HG02759 (cell line): Measurements from ENCODE around the gene SLC35G3.
"Not testable (repeated sequence)": the region's sequence is repeated elsewhere in the genome, so short reads cannot be mapped to it uniquely, and the experiment has no call there.

Source experiments
- ATAC-seq: cut with Tn5 transposase; IDR thresholded peaks from one replicate; pipeline ENCODE4 v1.9.1; 2021; ENCODE audit warnings: mild to moderate bottlenecking, moderate library complexity; ENCODE audit not compliant: unreplicated experiment

SLC35G3 gene

DNA sequence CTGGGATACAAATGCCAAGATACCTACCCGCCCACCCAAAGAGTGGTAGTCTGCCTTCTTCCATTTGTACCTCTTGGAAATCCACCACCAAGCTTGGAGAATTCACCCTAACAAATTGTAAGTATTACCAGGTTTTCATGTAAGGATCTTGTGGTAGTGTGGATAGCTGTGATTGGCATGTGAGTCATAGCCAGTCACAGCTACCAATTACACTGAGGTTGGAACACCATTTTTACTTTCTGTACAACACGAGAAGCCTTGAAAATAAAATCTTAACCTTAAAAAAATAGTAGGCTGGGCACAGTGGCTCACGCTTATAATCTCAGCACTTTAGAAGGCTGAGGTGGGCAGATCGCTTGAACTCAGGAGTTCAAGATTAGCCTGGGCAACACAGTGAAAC lies 18.5 kb upstream of the SLC35G3 start:
- no peak for ATAC-seq

DNA sequence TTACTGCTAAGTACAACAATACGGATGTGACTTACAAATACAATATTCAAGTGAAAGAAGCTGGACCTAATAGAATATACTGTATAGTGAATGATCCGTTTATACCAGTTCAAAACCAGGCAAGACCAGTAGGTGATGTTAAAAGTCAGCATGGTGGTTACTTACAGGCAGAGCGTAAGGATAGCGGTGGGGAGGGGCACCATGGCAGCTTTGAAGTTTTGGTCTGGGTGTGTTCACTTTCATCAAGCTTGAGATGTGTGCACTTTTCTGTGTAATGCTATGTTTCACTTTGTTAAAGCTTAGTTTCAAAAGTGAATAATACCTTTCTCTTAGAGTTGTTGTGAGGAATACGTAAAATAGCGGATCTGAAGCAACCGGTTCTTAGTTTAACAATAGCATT lies 16.5 kb upstream of the SLC35G3 start:
- ATAC-seq = no peak

DNA sequence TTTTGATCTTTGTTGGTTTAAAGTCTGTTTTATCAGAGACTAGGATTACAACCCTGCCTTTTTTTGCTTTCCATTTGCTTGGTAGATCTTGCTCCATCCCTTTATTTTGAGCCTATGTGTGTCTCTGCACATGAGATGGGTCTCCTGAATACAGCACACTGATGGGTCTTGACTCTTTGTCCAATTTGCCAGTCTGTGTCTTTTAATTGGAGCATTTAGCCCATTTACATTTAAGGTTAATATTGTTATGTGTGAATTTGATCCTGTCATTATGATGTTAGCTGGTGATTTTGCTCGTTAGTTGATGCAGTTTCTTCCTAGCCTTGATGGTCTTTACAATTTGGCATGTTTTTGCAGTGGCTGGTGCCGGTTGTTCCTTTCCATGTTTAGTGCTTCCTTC lies 8.4 kb upstream of the SLC35G3 start:
- ATAC-seq = not testable (repeated sequence)

DNA sequence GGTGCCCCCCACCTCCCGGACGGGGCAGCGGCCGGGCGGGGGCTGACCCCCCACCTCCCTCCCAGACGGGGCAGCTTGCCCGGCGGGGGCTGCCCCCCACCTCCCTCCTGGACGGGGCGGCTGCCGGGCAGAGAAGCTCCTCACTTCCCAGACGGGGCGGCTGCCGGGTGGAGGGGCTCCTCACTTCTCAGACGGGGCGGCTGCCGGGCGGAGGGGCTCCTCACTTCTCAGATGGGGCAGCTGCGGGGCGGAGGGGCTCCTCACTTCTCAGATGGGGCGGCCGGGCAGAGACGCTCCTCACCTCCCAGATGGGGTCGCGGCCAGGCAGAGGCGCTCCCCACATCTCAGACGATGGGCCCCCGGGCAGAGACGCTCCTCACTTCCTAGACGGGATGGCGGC lies 869 bp upstream of the SLC35G3 start:
- not testable (repeated sequence) for ATAC-seq

DNA sequence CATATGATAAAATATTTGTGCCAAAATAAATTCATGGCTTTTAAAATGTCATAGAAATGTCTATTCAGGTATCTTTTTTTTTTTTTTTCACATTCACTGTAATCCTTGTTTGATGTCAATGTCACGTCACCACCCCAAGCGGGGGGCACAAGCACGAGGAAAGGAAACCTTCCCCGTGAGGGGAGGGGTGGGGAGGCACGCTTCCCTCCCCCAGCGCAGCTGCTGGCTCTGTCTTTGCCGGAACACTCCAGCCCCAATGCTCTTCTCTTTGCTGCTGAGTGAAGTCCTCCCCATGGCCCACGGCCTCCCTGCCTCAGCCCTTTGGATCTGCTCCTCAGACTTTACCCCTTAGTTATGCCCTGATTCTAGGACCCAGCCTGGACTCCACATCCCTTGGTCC lies 1.5 kb downstream of the SLC35G3 start:
- ATAC-seq = no peak

DNA sequence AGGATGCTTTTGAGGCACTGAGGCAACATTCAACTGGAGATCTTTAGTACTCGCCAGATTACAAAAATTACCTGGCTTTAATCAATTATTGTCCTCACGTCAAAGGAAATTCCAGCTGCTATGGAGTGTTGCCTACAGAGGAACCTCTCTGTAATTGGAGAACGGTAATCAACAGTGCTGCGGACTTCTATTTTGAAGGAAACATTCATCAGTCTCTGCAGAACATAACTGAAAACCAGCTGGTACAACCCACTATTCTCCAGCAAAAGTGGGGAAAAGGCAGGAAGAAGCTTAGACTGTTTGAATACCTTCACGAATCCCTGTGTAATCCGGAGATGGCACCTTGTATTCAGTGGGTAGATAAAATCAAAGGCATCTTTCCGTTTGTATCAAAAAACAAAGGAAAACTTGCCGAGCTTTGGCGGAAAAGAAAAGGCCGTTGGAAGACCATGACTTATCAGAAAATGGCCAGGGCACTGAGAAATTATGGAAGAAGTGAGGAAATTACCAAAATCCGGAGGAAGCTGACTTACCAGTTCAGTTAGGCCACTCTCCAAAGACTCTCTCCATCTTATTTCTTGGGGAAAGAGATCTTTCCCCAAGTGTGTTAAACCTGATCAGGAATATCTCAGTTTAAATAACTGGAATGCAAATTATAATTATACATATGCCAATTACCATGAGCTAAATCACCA lies 3.0 kb downstream of the SLC35G3 start:
- no peak for ATAC-seq

DNA sequence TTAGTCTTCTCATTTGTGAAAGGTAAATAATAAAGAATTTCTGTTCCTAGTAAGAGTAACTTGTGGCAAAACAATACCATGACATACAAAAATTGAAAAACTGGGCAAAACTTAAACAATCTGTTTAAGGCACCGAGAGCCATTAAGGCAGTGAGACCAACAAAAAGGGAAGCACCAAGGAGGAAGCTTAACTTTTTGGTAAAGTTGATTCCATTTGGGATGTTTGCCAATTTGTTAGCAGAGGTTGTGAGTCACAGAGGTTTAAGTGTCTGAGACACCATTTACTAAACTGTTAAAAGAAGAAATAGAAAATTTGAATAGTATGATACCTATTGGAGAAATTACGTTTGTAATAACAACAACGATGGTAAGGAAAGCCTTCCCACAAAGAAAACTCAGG lies 4.9 kb downstream of the SLC35G3 start:
- no peak for ATAC-seq

DNA sequence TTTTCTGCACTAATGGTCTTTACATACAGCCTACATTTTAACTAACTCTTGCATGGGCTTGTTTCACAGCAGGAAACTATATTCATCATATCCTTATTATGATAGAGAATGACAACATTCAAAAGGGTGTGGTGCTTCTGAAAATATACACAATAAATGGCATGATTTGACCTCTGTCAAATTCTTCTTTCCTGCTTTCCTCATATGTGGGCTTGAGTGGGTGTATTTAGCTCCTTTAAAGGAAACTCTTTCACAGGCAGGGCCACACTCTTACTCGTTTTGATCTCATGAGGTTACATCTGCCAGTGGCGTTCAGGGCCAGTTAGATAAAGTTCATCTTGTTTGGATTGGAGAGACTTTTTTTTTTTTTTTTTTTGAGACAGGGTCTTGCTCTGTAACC lies 6.1 kb downstream of the SLC35G3 start:
- ATAC-seq = no peak

DNA sequence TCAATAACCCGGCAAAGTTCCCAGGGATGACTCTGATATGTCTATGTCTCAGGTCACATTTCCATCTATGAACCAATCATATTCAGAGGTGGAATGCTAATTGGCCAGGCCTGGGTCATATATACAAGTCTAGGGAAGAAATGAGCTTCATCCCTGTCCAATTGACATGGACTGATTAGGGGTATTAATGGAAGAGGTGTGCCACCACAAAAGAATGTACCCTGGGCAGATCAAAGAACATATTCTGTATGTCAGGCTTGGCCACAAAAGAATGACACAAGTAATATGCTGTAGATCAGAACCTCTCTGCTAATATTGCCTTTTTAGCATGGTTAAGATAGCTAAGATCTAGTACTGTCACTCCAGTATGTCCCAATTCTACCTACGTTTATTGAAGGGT lies 6.7 kb downstream of the SLC35G3 start:
- no peak for ATAC-seq

DNA sequence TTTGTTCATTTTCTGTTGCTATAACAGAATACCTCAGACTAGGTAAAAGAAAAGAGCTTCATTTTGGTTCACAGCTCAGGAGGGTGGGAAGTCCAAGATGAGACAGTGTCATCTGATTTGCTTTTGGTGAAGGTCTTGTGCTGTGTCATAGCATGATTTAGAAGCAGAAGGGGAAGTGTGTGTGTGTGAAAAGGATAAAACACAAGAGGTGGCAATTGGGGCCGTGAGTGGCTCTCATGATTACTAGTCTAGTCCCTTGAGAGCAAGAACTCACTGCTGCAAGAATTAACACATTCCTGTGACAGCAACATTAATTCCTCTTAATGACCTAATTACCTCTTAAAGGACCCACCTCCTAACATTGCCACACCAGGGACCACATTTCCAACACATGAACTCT lies 8.3 kb downstream of the SLC35G3 start:
- no peak for ATAC-seq

DNA sequence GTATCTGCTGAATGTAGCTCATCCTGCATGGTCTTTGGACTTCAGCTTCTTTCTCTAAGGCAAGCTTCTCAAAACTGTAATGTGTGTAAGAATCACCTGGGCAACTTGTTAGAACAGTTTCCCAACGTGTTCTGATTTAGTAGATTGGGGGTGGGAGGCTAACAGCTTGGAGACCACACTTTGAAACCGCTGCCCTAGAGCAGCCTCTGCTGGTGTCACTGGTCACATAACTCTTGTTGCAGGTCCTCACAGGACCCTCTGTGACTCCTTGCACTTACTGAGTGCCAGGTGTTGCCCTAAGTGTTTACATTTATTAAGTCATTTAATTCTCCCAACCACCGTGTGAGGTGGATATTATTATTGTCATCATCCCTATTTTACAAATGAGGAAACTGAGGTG lies 9.9 kb downstream of the SLC35G3 start:
- no peak for ATAC-seq

DNA sequence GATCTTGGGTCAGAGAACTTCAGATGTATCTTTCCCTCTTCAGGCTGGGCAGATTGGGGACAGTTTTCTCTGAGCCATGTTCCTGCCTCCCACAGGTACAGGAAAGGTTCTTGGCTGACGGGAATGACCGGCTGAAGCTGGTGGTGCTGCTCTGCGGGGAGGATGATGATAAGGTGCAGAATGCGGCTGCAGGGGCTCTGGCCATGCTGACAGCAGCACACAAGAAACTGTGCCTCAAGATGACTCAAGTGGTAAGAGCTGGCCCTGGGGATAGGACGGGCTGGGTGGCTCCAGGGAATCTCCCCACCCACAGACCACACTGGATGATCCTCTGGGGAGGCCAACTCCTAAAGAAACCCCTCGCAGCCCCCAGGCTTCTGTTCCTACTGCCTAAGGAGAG lies 10.9 kb downstream of the SLC35G3 start:
- ATAC-seq = no peak

DNA sequence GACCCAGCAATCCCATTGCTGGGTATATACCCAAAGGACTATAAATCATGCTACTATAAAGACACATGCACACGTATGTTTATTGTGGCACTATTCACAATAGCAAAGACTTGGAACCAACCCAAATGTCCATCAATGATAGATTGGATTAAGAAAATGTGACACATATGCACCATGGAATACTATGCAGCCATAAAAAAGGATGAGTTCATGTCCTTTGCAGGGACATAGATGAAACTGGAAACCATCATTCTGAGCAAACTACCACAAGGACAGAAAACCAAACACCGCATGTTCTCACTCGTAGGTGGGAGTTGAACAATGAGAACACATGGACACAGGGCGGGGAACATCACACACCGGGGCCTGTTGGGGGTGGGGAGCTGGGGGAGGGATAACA lies 14.8 kb downstream of the SLC35G3 start:
- not testable (repeated sequence) for ATAC-seq

DNA sequence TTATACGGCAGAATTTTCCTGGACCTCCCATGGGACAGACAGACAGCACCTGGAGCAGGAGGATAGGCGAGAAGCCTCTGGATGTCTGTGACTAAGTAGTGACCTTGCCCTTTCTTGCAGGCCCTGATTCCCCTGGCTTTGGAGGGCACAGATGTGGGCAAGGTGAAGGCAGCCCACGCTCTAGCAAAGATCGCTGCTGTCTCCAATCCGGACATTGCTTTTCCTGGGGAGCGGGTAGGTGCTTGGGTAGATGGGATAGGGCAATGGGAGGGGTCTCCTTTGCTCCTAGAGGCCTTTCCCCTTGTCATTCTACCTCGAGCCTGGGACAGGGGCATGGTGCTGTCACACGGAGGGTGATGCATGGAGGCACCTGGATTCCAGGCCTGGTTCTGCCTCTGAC lies 17.3 kb downstream of the SLC35G3 start:
- no peak for ATAC-seq

DNA sequence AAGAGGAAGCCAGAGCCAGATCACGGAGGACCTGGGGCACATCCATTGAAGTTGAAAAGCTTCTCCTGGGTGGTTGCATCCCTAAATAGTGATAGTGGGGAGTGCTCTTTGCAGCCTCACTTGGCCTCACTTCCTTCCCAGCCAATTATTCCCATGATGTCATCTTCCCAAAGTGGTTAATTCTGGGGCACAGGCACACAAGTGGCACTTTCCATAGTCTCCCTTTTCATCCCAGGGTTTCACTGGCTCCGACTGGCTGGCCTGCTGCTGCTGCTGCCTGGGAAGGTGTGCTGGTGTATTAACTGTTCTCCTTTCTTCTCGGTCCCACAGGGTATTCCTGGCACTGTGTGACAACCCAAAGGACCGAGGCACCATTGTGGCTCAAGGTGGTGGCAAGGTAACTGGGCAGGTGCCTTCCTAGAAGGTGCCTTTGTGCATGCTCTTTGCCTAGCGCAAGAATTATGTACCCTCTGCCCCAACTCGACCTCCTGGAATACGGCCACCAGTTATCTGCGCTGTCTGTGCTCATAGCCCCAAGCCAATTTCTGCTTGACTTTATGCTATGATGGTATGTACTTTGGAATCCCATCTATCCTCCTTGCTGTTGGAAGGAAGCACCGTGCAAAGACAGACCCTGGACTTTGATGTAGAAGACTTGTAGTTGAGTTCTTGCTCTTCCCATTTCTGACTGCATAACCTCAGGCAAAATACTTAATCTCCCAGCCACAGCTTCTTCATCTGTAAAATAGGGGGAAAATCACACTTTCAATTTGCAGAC lies 18.4 kb downstream of the SLC35G3 start:
- no peak for ATAC-seq

DNA sequence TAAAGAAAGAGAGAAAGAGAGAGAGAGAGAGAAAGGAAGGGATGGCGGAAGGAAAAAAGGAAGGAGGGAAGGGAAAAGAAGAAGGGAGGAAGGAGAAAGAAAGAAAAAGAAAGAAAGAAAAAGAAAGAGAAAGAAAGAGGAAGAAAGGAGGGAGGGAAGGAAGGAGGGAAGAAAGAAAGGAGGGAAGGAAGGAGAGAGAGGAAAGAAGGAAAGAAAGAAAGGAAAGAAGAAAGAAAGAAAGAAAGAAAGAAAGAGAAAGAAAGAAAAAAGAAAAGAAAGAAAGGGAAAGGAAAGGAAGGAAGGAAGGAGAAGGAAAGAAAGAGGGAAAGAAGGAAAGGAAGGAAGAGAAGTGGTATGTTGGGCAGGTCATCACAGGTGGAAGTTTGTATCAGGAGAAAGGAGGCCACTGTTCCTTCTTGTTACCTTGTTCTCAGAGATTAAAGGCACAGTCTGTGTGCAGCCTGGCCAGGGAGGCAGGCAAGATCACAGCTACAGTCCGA lies 19.3 kb downstream of the SLC35G3 start:
- ATAC-seq = no peak

DNA sequence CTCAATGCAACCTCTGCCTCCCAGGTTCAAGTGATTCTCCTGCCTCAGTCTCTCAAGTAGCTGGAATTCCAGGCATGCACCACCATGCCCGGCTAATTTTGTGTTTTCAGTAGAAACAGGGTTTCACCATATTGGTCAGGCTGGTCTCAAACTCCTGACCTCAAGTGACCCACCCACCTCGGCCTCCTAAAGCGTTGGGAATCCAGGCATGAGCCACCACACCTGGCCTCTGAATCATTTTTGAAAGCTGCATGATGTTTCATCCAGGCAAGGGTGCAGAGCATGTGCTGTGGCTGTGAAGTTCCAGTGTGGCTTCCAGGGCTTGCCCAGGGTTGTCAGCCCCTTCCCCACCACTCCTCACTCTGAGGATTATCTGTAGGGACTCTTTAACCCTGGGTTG lies 21.9 kb downstream of the SLC35G3 start:
- ATAC-seq = not testable (repeated sequence)

DNA sequence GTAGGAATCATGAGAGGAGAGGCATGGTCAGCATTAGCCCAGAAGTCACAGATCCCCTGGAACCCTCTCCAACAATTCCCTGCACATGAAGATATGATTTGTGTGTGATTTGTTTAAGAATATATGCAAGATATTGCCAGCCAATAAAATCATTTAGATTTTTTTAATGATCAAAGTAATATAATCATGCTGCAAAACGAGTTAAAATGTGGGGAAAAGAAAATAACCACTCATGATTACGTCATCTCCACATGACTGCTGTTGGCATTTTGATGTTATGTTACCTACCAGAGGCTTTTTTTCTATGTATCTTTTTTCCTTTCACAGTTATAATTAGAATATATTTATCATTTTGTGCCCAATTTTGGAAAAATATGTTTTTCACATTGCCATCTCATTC lies 22.4 kb downstream of the SLC35G3 start:
- ATAC-seq = no peak

DNA sequence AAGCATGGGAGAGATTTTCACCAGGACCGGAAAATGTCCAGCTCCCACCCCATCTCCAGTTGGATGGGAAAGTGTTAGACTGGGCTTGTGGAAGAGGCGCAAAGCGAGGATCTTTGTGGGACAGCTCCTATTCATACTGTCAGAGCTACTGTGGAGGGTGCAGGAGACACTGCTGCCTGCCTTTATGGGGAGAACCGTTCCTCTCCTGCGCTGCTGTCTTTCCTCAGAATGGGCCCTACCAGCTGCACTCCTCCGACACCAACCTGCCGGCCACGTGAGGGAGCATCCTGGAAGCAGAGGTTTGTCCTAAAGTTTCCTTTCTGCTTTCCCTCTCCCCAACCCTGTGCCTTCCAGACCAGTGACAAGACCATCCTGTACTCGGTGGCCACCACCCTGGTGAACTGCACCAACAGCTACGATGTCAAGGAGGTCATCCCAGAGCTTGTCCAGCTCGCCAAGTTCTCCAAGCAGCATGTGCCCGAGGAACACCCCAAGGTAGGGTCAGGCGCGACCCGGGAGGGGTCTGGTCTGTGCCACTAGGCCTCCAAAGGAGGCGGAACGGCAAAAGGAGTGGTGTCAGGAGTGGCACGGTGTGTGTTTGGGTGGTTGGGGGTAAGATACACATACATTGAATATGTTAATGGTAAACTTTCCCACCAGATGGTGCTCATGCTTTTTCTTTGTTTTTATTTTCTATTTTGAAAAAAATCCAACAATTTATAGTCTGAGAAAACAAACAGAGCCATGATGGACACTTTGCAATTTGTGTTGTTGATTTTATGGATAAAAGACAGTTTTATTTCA lies 23.0 kb downstream of the SLC35G3 start:
- ATAC-seq = no peak

DNA sequence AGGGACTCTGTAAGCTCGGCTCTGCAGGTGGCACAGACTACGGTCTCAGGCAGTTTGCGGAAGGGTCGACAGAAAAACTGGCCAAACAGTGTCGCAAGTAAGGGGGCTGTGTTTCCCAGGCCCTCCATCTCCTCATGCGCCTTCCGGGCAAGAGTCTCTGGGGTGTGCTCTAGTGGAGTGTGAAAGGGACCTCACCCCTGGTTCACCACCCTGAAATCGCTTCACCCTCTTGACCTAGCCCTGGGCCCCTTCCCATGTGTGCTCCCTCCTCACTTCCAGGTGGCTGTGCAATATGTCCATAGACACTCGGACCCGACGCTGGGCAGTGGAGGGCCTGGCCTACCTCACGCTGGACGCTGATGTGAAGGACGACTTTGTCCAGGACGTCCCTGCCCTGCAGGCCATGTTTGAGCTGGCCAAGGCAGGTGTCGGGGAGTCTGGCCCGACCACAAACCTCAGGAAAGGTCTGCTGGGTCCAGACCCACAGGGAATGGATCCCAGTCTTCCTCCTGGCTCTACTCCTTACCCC lies 24.3 kb downstream of the SLC35G3 start:
- no peak for ATAC-seq

DNA sequence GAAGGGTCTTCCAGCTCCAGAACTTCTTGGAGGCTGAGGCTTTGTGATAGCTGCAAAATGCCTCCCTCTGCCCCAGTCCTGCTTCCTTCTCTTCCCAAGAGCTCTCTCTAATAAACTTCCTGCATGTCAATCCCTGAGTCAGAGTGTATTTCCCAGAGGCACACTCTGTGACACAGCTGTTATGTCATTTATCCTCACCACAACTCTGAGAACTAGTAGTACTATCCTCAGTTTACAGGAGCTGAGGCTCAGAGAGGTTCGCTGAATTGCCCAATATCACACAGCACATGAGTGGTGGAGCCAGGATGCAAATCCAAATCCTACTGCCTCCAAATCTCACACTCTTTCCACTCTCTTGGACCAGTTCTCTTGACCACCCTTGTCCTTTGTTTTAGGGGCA lies 26.5 kb downstream of the SLC35G3 start:
- ATAC-seq = no peak
